ENCODE measurements around the gene MPG.

The MPG gene

GRCh38 chr16:63998-64913 is 13.8 kb upstream of the MPG start:
- TF ChIP-seq, protein P1, sequence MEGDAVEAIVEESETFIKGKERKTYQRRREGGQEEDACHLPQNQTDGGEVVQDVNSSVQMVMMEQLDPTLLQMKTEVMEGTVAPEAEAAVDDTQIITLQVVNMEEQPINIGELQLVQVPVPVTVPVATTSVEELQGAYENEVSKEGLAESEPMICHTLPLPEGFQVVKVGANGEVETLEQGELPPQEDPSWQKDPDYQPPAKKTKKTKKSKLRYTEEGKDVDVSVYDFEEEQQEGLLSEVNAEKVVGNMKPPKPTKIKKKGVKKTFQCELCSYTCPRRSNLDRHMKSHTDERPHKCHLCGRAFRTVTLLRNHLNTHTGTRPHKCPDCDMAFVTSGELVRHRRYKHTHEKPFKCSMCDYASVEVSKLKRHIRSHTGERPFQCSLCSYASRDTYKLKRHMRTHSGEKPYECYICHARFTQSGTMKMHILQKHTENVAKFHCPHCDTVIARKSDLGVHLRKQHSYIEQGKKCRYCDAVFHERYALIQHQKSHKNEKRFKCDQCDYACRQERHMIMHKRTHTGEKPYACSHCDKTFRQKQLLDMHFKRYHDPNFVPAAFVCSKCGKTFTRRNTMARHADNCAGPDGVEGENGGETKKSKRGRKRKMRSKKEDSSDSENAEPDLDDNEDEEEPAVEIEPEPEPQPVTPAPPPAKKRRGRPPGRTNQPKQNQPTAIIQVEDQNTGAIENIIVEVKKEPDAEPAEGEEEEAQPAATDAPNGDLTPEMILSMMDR (IDR thresholded peaks at IDR 0.05; ENCODE audit: insufficient read depth, low read depth, low read length, missing control alignments), result no peak
- H3K4me3 ChIP-seq (ENCODE audit: low read depth, low read length), result no peak overlapping the region
- DNase-seq (ENCODE audit: low read depth), result no peak

DNA sequence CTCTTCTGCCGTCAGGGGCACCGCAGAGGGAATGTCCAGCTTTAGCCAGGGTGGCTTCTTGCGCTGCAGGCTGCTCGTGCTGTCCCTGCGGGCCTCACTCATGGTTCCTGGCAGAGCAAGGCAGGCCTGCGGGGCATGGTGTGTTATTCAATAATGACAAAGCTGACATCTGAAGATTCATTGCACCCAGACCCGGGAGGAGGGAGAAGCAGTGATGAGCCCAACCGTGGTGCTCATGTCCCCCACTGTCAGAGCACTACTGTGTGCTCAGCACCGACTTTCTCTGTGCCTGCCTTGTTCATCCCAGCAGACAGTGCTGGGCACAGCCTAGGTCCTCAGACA is 13.1 kb upstream of the MPG start:
- no peak overlapping the region for H3K4me3 ChIP-seq (ENCODE audit: low read depth, low read length)
- TF ChIP-seq, protein P1 (IDR thresholded peaks at IDR 0.05; ENCODE audit: insufficient read depth, low read depth, low read length, missing control alignments), result no peak
- DNase-seq (ENCODE audit: low read depth), result no peak

DNA sequence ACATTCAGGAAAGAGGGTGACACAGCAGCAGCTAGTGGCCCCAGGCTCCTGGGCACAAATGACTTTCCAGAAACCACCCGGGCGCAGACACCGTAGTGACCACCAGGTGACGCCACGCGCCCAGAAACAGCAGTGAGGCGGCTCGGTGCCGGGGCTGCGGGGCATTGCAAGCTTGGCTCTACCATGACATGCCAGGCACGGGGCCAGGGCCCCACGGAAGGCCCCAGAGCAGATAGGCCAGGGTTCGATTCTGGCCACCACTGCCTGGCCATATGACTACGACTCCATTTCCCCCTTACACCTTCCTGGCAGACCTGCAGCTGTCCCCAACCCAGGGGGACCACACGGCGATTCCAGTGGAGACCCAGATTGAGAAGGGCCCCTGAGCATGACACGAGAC is 12.3 kb upstream of the MPG start:
- TF ChIP-seq, protein P1 (IDR thresholded peaks at IDR 0.05; ENCODE audit: insufficient read depth, low read depth, low read length, missing control alignments), result peak; percentile 99
- DNase-seq (ENCODE audit: low read depth), result peak; percentile 82
- H3K4me3 ChIP-seq (ENCODE audit: low read depth, low read length), result no peak overlapping the region

DNA sequence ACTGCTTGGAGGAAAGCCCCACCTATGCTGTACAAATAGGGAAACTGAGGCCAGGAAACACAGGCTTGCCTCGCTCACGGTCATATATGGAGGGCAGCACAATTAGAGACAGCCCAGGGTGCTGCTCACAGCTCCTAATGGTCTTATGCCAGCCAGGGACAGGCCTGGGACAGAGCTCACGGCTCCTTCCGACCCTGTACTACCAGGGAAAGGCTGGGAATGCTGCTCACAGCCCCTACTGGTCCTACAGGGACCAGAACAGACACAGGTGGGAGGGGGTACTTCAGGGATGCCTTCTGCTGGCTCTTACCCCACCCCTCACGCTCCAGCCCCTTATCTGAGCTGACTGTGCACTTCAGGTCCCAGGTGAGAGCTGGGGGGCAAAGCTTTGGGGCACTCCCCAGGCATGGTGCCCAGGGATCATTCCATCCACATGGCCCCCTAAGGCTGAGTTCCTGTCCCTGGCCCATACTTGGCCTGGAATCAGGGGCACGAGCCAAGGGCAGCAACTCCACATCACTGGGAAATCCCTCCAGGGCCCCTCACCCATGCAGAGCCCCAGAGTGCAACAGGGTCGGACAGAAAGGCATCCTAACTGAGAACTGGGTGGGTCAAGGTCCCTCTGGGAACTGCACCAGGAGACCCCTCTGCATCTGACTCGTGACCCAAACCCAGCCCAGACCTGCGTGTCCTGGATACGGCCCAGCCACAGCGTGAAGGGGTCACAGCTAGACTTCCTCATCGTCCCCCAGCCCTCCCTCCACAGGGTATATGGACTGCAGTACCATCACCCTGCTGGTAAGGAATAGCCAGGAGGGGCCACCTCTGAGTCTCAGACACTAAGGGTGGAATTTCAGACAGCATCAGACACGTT is 11.5 kb upstream of the MPG start:
- TF ChIP-seq, protein P1 (IDR thresholded peaks at IDR 0.05; ENCODE audit: insufficient read depth, low read depth, low read length, missing control alignments), result no peak
- H3K4me3 ChIP-seq (ENCODE audit: low read depth, low read length), result no peak overlapping the region
- no peak for DNase-seq (ENCODE audit: low read depth)

DNA sequence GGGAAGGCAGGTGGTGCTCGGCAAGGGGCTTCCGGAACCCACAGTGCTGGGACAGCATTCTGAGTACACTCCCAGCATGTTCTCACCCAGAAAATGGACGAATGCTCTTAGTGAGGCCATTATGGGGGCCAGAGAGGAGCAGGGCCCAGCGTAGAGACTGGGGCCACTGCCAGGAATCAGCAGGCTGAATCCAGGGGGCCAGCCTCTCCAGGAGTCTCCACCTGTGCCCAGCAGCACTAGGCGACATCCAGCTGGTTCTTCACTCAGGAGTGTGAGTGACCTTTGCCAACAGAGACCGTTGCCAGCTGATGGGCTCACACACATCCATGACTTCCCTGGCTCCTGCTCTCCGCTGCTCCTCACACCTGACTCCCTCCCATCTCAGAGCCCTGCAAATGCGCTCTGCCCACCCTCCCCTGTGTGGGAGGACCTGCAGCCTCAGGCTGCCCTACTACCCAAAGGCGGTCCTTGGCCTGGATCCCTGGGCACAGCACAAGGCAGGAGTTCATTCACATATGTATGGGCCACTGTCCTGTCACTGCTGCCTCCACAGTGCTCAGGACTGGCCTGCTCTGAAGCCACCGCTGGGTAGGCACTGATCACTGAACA is 10.7 kb upstream of the MPG start:
- H3K4me3 ChIP-seq (ENCODE audit: low read depth, low read length), result no peak overlapping the region
- no peak for DNase-seq (ENCODE audit: low read depth)
- TF ChIP-seq, protein P1 (IDR thresholded peaks at IDR 0.05; ENCODE audit: insufficient read depth, low read depth, low read length, missing control alignments), result no peak

DNA sequence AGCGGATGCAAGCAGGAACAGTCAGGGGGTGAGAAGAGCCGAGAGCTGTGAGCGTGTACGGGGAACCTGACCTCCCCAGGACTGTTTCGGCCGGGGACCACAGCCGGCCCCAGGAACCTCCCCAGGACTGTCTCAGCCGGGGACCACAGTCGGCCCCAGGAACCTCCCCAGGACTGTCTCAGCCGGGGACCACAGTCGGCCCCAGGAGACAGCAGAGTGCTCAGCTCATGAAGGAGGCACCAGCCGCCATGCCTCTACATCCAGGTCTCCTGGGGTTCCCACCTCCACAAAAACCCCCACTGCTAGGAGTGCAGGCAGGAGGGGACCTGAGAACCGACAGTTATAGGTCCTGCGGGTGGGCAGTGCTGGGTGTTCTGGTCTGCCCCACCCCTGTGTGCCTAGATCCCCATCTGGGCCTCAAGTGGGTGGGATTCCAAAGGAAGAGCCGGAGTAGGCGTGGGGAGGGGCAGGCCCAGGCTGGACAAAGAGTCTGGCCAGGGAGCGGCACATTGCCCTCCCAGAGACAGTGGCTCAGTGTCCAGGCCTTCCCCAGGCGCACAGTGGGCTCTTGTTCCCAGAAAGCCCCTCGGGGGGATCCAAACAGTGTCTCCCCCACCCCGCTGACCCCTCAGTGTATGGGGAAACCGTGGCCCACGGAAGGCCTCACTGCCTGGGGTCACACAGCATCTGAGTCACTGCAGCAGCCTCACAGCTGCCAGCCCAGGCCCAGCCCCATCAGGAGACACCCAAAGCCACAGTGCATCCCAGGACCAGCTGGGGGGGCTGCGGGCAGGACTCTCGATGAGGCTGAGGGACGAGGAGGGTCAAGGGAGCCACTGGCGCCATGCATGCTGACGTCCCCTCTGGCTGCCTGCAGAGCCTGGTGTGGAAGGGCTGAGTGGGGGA is 9.9 kb upstream of the MPG start:
- TF ChIP-seq, protein P1 (IDR thresholded peaks at IDR 0.05; ENCODE audit: insufficient read depth, low read depth, low read length, missing control alignments), result no peak
- no peak for DNase-seq (ENCODE audit: low read depth)

More for the DNA sequence above, 9.9 kb upstream of the MPG start:
- no peak overlapping the region for H3K4me3 ChIP-seq (ENCODE audit: low read depth, low read length)
